A549 (cell line): ENCODE results near the gene XG.

Experiments used
- CBX2 ChIP-seq: fragments of 200-600 bp; sonication (generic); IDR thresholded peaks from 2 replicates; pipeline ENCODE4 v1.6.1; 2016; ENCODE audit warnings: low read depth, mild to moderate bottlenecking, borderline replicate concordance
- CHD2 ChIP-seq: fragments of 150-350 bp; IDR thresholded peaks from 2 replicates; pipeline ENCODE4 v1.6.1; 2014; ENCODE audit warnings: low read length; ENCODE audit not compliant: partially characterized antibody
- CTCF ChIP-seq: fragments of >200 bp; sonication (Bioruptor Twin); formaldehyde crosslinking; IDR thresholded peaks from 3 replicates; pipeline ENCODE4 v1.5.1; 2016
- EP300 ChIP-seq, 2 experiments: fragments of >200 bp; sonication (Bioruptor Twin); formaldehyde crosslinking; IDR thresholded peaks; 2 replicates in 1 of 2; 3 replicates in 1 of 2; pipeline ENCODE4 v1.6.1; 2016 to 2017
- ESRRA ChIP-seq: fragments of 150-350 bp; IDR thresholded peaks from 2 replicates; pipeline ENCODE4 v1.6.1; 2014; ENCODE audit warnings: mild to moderate bottlenecking, low read length, borderline replicate concordance
- MAFK ChIP-seq: fragments of 450-650 bp; IDR thresholded peaks from 2 replicates; pipeline ENCODE4 v1.6.1; 2014; ENCODE audit not compliant: partially characterized antibody
- PBX3 ChIP-seq: IDR thresholded peaks from 2 replicates; pipeline ENCODE4 v1.6.1; 2012
- POLR2A ChIP-seq: IDR thresholded peaks from 2 replicates; pipeline ENCODE4 v1.6.1; 2012; ENCODE audit warnings: mild to moderate bottlenecking, low read length
- RARB ChIP-seq: fragments of 250-450 bp; sonication (Bioruptor Pico); IDR thresholded peaks from 2 replicates; pipeline ENCODE4 v1.8.0; 2021; ENCODE audit warnings: mild to moderate bottlenecking, moderate library complexity
- RFX5 ChIP-seq: fragments of 450-650 bp; IDR thresholded peaks from 2 replicates; pipeline ENCODE4 v1.7.1; 2014; ENCODE audit warnings: antibody characterized with exemption, mild to moderate bottlenecking, moderate library complexity
- RNF2 ChIP-seq: fragments of 200-600 bp; sonication (generic); IDR thresholded peaks from 2 replicates; pipeline ENCODE4 v1.6.1; 2016; ENCODE audit warnings: low read depth, mild to moderate bottlenecking, antibody characterized with exemption, moderate library complexity, borderline replicate concordance
- TF ChIP-seq, protein P1 (sequence below): fragments of 150-350 bp; IDR thresholded peaks from 2 replicates; pipeline ENCODE4 v1.6.1; 2014; ENCODE audit warnings: low read depth, mild to moderate bottlenecking, low read length
- TF ChIP-seq, protein P2 (sequence below): fragments of 200-600 bp; sonication (generic); IDR thresholded peaks from 2 replicates; pipeline ENCODE4 v1.6.1; 2016; ENCODE audit warnings: antibody characterized with exemption, mild to moderate bottlenecking, moderate library complexity

DNA sequence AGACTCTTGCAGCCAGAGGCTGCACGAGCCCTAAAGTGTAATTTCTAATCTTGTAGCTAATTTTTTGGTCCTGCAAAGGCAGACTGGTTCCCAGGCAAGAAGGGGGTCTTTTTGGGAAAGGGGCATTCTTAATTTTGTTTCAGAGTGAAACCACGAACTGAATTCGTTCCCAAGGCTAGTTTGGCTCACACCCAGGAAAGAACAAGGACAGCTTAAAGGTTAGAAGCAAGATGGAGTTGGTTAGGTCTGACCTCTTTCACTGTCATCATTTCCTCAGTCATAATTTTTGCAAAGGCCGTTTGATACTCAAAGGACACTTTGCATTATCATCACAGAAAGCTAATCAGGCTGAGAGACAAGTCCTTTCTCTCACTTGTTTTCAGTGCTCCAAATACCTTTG, 30.9 kb downstream of the XG start:
- no peak for TF ChIP-seq RARB
- TF ChIP-seq CTCF, result no peak
- no peak for TF ChIP-seq POLR2A
- TF ChIP-seq PBX3, result no peak
- TF ChIP-seq EP300 (IDR thresholded peaks at IDR 0.05), result no peak
- TF ChIP-seq MAFK, result no peak
- no peak for TF ChIP-seq ESRRA
- TF ChIP-seq CHD2, result no peak
- no peak for TF ChIP-seq CBX2
- TF ChIP-seq, protein P1, sequence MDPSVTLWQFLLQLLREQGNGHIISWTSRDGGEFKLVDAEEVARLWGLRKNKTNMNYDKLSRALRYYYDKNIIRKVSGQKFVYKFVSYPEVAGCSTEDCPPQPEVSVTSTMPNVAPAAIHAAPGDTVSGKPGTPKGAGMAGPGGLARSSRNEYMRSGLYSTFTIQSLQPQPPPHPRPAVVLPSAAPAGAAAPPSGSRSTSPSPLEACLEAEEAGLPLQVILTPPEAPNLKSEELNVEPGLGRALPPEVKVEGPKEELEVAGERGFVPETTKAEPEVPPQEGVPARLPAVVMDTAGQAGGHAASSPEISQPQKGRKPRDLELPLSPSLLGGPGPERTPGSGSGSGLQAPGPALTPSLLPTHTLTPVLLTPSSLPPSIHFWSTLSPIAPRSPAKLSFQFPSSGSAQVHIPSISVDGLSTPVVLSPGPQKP, result no peak
- TF ChIP-seq RFX5, result no peak
- TF ChIP-seq, protein P2, sequence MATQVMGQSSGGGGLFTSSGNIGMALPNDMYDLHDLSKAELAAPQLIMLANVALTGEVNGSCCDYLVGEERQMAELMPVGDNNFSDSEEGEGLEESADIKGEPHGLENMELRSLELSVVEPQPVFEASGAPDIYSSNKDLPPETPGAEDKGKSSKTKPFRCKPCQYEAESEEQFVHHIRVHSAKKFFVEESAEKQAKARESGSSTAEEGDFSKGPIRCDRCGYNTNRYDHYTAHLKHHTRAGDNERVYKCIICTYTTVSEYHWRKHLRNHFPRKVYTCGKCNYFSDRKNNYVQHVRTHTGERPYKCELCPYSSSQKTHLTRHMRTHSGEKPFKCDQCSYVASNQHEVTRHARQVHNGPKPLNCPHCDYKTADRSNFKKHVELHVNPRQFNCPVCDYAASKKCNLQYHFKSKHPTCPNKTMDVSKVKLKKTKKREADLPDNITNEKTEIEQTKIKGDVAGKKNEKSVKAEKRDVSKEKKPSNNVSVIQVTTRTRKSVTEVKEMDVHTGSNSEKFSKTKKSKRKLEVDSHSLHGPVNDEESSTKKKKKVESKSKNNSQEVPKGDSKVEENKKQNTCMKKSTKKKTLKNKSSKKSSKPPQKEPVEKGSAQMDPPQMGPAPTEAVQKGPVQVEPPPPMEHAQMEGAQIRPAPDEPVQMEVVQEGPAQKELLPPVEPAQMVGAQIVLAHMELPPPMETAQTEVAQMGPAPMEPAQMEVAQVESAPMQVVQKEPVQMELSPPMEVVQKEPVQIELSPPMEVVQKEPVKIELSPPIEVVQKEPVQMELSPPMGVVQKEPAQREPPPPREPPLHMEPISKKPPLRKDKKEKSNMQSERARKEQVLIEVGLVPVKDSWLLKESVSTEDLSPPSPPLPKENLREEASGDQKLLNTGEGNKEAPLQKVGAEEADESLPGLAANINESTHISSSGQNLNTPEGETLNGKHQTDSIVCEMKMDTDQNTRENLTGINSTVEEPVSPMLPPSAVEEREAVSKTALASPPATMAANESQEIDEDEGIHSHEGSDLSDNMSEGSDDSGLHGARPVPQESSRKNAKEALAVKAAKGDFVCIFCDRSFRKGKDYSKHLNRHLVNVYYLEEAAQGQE, result no peak
- TF ChIP-seq RNF2, result no peak
